AG10803 (cell line): ENCODE results near the gene THAP9.
A peak's percentile ranks its signal among the peaks of the same experiment; 100 is the strongest.
"Not testable (repeated sequence)": the region's sequence is repeated elsewhere in the genome, so short reads cannot be mapped to it uniquely, and the experiment has no call there.

ENCODE experiments used
- DNase-seq: peaks from one replicate; pipeline ENCODE4 v3.0.0; 2010; ENCODE audit warnings: low read depth
- H3K4me3 ChIP-seq: 2 replicates; pipeline ENCODE4 v1.5.1; 2011; ENCODE audit warnings: mild to moderate bottlenecking, low read length, control low read depth
- TF ChIP-seq, protein P1 (sequence below): conservative IDR thresholded peaks from 2 replicates; pipeline ENCODE4 v1.5.1; 2011; ENCODE audit warnings: mild to moderate bottlenecking, low read length, control low read depth, inconsistent platforms

The THAP9 gene, protein sequence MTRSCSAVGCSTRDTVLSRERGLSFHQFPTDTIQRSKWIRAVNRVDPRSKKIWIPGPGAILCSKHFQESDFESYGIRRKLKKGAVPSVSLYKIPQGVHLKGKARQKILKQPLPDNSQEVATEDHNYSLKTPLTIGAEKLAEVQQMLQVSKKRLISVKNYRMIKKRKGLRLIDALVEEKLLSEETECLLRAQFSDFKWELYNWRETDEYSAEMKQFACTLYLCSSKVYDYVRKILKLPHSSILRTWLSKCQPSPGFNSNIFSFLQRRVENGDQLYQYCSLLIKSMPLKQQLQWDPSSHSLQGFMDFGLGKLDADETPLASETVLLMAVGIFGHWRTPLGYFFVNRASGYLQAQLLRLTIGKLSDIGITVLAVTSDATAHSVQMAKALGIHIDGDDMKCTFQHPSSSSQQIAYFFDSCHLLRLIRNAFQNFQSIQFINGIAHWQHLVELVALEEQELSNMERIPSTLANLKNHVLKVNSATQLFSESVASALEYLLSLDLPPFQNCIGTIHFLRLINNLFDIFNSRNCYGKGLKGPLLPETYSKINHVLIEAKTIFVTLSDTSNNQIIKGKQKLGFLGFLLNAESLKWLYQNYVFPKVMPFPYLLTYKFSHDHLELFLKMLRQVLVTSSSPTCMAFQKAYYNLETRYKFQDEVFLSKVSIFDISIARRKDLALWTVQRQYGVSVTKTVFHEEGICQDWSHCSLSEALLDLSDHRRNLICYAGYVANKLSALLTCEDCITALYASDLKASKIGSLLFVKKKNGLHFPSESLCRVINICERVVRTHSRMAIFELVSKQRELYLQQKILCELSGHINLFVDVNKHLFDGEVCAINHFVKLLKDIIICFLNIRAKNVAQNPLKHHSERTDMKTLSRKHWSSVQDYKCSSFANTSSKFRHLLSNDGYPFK

DNA sequence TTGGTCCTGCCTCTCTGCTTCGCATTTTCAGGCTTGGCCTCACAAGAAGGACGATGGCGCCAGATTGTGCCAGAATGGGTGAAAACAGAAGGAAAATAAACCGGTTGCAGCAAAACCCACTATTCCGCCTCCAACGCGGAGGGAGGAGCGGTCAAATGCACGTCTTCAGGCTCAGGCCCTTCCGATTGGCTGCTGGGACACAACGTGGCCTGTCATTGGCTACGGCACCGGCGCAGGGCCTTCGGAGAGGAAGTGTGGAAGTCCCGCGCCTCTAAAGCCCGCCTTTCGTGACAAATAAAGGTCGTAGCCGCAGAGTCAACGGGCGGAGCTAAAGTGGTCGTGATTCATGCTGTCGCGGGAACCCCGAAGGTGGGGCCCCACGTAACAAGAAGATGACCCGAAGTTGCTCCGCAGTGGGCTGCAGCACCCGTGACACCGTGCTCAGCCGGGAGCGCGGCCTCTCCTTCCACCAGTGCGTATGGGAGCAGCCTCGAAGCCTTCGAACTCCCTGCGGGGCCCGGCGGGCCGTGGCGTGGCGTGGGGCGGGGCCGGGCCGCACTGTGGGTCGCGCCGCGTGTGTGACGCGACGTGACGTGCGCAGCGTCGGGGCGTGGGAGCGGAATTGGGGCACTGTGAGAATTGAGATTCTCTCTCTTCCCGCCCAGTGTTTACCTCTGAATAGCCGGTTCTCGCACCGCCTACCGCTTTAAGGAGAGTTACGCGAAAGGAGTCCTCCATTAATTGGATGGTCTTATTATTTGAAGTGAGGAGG lies at the start of gene THAP9:
Gene THAP9 (plus strand): TSS at position 325 of the 772 bp plus-strand sequence. CDS start 68 bp downstream, at position 393.
- peak within 1 kb of the TSS; percentile 86 for H3K4me3 ChIP-seq
- TF ChIP-seq, protein P1, sequence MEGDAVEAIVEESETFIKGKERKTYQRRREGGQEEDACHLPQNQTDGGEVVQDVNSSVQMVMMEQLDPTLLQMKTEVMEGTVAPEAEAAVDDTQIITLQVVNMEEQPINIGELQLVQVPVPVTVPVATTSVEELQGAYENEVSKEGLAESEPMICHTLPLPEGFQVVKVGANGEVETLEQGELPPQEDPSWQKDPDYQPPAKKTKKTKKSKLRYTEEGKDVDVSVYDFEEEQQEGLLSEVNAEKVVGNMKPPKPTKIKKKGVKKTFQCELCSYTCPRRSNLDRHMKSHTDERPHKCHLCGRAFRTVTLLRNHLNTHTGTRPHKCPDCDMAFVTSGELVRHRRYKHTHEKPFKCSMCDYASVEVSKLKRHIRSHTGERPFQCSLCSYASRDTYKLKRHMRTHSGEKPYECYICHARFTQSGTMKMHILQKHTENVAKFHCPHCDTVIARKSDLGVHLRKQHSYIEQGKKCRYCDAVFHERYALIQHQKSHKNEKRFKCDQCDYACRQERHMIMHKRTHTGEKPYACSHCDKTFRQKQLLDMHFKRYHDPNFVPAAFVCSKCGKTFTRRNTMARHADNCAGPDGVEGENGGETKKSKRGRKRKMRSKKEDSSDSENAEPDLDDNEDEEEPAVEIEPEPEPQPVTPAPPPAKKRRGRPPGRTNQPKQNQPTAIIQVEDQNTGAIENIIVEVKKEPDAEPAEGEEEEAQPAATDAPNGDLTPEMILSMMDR = no peak
- DNase-seq = peak; percentile 100

DNA sequence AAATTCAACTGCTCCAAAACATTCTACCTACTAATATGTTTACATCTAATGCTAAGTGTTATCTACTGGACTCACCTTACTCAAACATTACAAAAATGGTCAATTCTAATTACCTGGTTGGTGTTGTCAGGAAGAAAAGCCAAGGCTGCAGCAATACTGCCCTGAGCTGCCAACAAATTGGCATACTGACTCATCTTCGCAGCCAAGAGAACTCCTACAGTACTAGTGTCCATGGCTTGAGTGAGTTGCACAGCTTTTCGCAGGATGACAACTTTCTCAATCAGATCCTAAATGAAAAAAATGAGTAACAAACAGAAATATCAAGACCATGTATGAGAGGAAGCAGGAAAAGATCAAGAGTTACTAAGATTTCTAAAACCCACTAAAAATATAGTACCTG lies 49.2 kb upstream of the THAP9 start:
- TF ChIP-seq, protein P1 = no peak
- DNase-seq = no peak

DNA sequence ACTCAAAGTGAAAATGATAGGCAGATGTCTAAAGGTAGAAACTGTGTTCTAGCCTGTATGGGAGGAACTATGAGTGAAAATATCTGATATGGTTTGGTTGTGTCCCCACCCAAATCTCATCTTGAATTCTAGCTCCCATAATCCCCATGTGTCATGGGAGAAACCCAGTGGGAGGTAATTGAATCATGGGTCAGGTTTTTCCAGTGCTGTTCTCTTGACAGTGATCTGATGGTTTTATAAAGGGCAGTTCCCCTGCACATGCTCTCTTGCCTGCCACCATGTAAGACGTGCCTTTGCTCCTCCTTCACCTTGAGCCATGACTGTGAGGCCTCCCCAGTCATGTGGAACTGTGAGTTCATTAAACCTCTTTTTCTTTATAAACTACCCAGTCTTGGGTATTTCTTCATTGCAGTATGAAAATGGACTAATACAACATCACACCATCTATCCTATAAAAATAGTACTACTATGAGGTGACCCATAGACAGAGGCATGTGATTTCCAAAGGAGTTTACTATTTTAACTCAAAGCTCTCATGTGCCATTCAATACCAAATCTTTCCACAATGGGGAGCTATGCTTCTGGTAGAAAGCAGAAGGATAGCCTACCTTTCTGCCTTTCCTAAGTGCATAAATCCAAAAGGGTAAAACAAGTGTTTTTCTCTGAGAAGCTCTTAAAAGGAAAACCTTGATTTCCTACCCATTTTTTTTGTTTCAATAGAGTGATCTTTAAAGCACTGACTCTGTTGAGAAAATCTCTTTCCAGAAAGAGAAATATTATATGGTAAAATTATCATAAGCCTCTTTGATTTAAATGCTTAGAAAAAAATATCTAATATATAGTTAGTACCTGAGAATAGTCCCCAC lies 48.4 kb upstream of the THAP9 start:
- DNase-seq = peak; percentile 29
- no peak overlapping the region for H3K4me3 ChIP-seq
- TF ChIP-seq, protein P1 = peak; percentile 51

More for the DNA sequence above, 49.2 kb upstream of the THAP9 start:
- no peak overlapping the region for H3K4me3 ChIP-seq

DNA sequence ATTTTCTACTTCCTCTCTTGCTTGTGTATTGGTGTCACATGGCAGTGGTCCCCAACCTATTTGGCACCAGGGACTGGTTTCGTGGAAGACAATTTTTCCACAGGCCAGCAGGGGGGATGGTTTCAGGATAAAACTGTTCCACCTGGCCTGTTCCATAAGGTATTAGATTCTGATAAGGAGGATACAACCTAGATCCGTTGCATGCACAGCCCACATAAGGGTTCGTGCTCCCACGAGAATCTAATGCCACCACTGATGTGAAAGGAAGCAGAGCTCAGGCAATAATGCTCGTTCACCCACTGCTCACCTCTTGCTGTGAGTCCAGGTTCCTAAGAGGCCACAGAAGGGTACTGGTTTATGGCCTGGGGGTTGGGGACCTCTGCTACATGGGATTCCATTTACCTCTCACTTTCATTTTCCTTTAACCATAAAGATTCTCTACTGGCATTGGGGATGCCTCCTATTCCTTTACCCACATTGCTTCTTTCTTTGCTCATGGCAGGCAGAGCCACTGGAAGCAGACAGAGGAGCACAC lies 47.7 kb upstream of the THAP9 start:
- H3K4me3 ChIP-seq = no peak overlapping the region
- DNase-seq = no peak
- TF ChIP-seq, protein P1 = no peak

DNA sequence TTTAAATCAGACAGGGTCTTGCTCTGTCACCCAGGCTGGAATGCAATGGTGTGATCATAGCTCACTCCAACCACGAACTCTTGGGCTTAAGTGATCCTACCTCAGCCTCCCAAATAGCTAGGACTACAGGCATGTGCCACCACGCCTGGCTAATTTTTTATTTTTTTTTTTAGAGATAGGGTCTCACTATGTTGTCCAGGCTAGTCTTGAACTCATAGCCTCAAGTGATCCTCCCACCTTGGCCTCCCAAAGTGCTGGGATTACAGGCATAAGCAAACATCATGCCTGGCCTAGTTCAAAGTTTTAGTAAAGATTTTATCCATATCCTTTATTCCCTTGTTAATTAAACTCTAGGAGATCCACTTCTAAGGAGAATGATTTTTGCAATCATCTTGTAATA lies 40.0 kb upstream of the THAP9 start:
- DNase-seq, H3K4me3 ChIP-seq: not testable (repeated sequence)

DNA sequence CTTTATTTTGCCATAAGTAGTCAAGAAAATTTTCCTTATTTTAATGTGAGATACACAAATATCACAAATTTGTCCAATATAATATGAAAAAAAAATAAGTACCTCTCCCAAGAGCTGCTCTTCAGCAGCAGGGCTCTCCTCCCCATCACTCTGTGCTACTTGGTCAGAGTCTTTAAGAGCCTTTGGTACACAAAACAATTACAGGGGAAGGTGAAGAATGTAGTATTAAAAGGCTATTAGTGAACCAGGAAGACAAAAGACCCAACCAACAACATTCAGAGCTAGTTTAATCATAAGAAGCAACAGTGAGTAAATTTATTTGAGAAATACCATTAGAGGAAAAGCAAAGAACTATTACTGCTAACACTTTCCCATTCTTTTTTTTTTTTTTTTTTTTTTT lies 39.0 kb upstream of the THAP9 start:
- TF ChIP-seq, protein P1 = no peak
- no peak for DNase-seq
- H3K4me3 ChIP-seq = no peak overlapping the region
